HEK293 (cell line): ENCODE results near the gene ACVR1C.

Experiments
- CTCF ChIA-PET: fragments of 350-600 bp; formaldehyde crosslinking; extraction: SDS; loops from one replicate; lab custom pipeline; 2021; ENCODE audit warnings: antibody characterized with exemption; lab: Yijun Ruan, JAX
- POLR2A ChIA-PET: fragments of 300-600 bp; formaldehyde crosslinking; extraction: SDS; loops from one replicate; lab custom pipeline; 2020; ENCODE audit warnings: antibody characterized with exemption, inconsistent platforms; lab: Yijun Ruan, JAX
- H3K27ac ChIP-seq: fragments of 200-500 bp; sonication (Bioruptor generic); 2 replicates; pipeline ENCODE4 v1.5.1; 2014; ENCODE audit warnings: low read depth, low read length, control low read depth, inconsistent platforms; ENCODE audit errors: extremely low read depth
- H3K36me3 ChIP-seq, 2 experiments: fragments of 200-500 bp in 1 of 2; sonication (Bioruptor generic) in 1 of 2; 1 replicate in 1 of 2; 2 replicates in 1 of 2; pipeline ENCODE4 v1.5.1; 2014 to 2017; ENCODE audit warnings: inconsistent platforms in 2 of 2, low read length in 2 of 2; ENCODE audit not compliant: control insufficient read depth in 2 of 2, insufficient read depth in 1 of 2
- H3K4me1 ChIP-seq: fragments of 200-500 bp; sonication (Bioruptor generic); 2 replicates; pipeline ENCODE4 v1.5.1; 2014; ENCODE audit warnings: mild to moderate bottlenecking, low read length, inconsistent platforms; ENCODE audit not compliant: control insufficient read depth, insufficient read depth
- H3K4me3 ChIP-seq: 2 replicates; pipeline ENCODE4 v1.5.1; 2011; ENCODE audit warnings: low read depth, mild to moderate bottlenecking, control low read depth, low read length, moderate library complexity
- H3K9me3 ChIP-seq: fragments of 200-500 bp; sonication (Bioruptor generic); 2 replicates; pipeline ENCODE4 v1.5.1; 2014; ENCODE audit warnings: low read depth, low read length, inconsistent platforms; ENCODE audit not compliant: control insufficient read depth, insufficient read depth
- BCL11B ChIP-seq: fragments of 450-650 bp; formaldehyde crosslinking; IDR thresholded peaks from 2 replicates; pipeline ENCODE4 v1.5.1; 2016; ENCODE audit warnings: low read depth, missing biosample characterization, missing genetic modification characterization
- KLF16 ChIP-seq: fragments of 450-650 bp; formaldehyde crosslinking; IDR thresholded peaks from 2 replicates; pipeline ENCODE4 v1.5.1; 2017; ENCODE audit warnings: missing biosample characterization, missing genetic modification characterization
- SP2 ChIP-seq: fragments of 450-650 bp; formaldehyde crosslinking; IDR thresholded peaks from 2 replicates; pipeline ENCODE4 v1.5.1; 2016; ENCODE audit warnings: missing biosample characterization, missing genetic modification characterization
- ZNF140 ChIP-seq: fragments of 450-650 bp; formaldehyde crosslinking; IDR thresholded peaks from 2 replicates; pipeline ENCODE4 v1.5.1; 2016; ENCODE audit warnings: missing biosample characterization, missing genetic modification characterization
- ZNF221 ChIP-seq: fragments of 450-650 bp; formaldehyde crosslinking; IDR thresholded peaks from 2 replicates; pipeline ENCODE4 v1.5.1; 2017; ENCODE audit warnings: missing biosample characterization, missing genetic modification characterization, borderline replicate concordance
- ZNF501 ChIP-seq: fragments of 450-650 bp; formaldehyde crosslinking; IDR thresholded peaks from 2 replicates; pipeline ENCODE4 v1.5.1; 2016; ENCODE audit warnings: missing biosample characterization, missing genetic modification characterization
- ZNF518A ChIP-seq: fragments of 450-650 bp; formaldehyde crosslinking; conservative IDR thresholded peaks from 2 replicates; pipeline ENCODE4 v1.5.1; 2016; ENCODE audit warnings: low read depth, missing biosample characterization, missing genetic modification characterization
- ZNF521 ChIP-seq: fragments of 450-650 bp; formaldehyde crosslinking; IDR thresholded peaks from 2 replicates; pipeline ENCODE4 v1.5.1; 2017; ENCODE audit warnings: missing biosample characterization, mild to moderate bottlenecking, missing genetic modification characterization
- ZNF529 ChIP-seq: fragments of 450-650 bp; formaldehyde crosslinking; IDR thresholded peaks from 2 replicates; pipeline ENCODE4 v1.5.1; 2017; ENCODE audit warnings: missing genetic modification characterization, missing biosample characterization; ENCODE audit not compliant: insufficient replicate concordance
- ZNF561 ChIP-seq: fragments of 450-650 bp; IDR thresholded peaks from 2 replicates; pipeline ENCODE4 v1.5.1; 2018; ENCODE audit warnings: missing biosample characterization, missing genetic modification characterization, borderline replicate concordance
- ZNF692 ChIP-seq: fragments of 450-650 bp; formaldehyde crosslinking; IDR thresholded peaks from 2 replicates; pipeline ENCODE4 v1.5.1; 2016; ENCODE audit warnings: missing biosample characterization, missing genetic modification characterization
- ZNF776 ChIP-seq: fragments of 450-650 bp; formaldehyde crosslinking; IDR thresholded peaks from 2 replicates; pipeline ENCODE4 v1.5.0; 2017; ENCODE audit warnings: missing biosample characterization, missing genetic modification characterization, borderline replicate concordance
- TF ChIP-seq, protein P1 (sequence below): fragments of 450-650 bp; formaldehyde crosslinking; IDR thresholded peaks from 2 replicates; pipeline ENCODE4 v1.5.1; 2016; ENCODE audit warnings: missing biosample characterization, missing genetic modification characterization
- TF ChIP-seq, protein P2 (sequence below): fragments of 450-650 bp; formaldehyde crosslinking; IDR thresholded peaks from 2 replicates; pipeline ENCODE4 v1.5.1; 2016; ENCODE audit warnings: missing biosample characterization, missing genetic modification characterization
- TF ChIP-seq, protein P3 (sequence below): fragments of 450-650 bp; formaldehyde crosslinking; IDR thresholded peaks from 2 replicates; pipeline ENCODE4 v1.5.1; 2016; ENCODE audit warnings: missing biosample characterization, missing genetic modification characterization, low read depth
- TF ChIP-seq, protein P4 (sequence below): fragments of 450-650 bp; formaldehyde crosslinking; IDR thresholded peaks from 2 replicates; pipeline ENCODE4 v1.5.1; 2017; ENCODE audit warnings: missing biosample characterization, missing genetic modification characterization

ACVR1C gene

DNA sequence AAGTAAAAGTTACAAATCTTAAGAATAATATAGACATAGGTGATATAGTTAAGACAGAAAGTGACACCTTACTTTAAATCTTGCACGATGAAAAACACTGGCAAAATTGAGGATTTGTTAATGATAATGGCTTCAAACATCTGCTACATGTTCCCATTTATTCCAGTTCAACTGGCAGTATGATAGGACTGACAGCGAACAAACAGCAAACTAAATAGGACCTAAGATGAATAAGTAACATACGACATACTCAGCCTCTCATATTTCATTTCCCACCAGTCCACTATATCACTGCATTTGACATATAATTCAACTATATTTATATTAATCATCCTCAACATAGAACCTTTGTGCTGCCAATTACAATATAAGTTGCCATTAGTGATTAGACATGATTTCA, 36.3 kb downstream of the ACVR1C start (continued):
- TF ChIP-seq ZNF518A (tag by site-specific recombination), result no peak
- TF ChIP-seq KLF16, result no peak
- no peak for TF ChIP-seq SP2 (tag by site-specific recombination)
- TF ChIP-seq, all 188 proteins: peak for 0

DNA sequence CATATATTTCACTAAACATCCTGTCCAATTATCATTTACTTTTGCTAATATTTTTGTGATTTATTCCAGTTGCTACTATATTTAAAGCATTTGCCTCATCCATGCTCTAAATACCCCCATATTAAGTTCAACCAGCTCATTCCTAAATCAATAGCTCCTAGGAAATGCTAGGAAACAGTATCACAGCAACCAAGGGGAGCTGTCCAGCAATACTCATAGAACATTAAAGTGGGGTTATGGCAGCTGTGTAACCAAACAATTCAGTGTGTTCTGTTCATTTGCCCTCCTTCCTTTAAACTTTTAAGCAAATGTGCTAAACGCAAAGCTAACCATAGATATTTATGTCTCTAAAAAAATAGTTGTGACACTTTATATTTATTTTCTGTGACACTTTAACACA, 41.1 kb downstream of the ACVR1C start:
- no peaks in the 10 kb centered on the region for H3K36me3 ChIP-seq
- H3K4me1 ChIP-seq, result no peaks in the 10 kb centered on the region
- ChIA-PET POLR2A (no interaction called here), CTCF (interaction anchor here (0.8 kb wide), 1 partner anchor 436 kb away, joined by 3 read pairs; no protein-coding TSS in a partner anchor)
- TF ChIP-seq, protein P1, sequence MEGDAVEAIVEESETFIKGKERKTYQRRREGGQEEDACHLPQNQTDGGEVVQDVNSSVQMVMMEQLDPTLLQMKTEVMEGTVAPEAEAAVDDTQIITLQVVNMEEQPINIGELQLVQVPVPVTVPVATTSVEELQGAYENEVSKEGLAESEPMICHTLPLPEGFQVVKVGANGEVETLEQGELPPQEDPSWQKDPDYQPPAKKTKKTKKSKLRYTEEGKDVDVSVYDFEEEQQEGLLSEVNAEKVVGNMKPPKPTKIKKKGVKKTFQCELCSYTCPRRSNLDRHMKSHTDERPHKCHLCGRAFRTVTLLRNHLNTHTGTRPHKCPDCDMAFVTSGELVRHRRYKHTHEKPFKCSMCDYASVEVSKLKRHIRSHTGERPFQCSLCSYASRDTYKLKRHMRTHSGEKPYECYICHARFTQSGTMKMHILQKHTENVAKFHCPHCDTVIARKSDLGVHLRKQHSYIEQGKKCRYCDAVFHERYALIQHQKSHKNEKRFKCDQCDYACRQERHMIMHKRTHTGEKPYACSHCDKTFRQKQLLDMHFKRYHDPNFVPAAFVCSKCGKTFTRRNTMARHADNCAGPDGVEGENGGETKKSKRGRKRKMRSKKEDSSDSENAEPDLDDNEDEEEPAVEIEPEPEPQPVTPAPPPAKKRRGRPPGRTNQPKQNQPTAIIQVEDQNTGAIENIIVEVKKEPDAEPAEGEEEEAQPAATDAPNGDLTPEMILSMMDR (tag by site-specific recombination), result no peak
- TF ChIP-seq, protein P2, sequence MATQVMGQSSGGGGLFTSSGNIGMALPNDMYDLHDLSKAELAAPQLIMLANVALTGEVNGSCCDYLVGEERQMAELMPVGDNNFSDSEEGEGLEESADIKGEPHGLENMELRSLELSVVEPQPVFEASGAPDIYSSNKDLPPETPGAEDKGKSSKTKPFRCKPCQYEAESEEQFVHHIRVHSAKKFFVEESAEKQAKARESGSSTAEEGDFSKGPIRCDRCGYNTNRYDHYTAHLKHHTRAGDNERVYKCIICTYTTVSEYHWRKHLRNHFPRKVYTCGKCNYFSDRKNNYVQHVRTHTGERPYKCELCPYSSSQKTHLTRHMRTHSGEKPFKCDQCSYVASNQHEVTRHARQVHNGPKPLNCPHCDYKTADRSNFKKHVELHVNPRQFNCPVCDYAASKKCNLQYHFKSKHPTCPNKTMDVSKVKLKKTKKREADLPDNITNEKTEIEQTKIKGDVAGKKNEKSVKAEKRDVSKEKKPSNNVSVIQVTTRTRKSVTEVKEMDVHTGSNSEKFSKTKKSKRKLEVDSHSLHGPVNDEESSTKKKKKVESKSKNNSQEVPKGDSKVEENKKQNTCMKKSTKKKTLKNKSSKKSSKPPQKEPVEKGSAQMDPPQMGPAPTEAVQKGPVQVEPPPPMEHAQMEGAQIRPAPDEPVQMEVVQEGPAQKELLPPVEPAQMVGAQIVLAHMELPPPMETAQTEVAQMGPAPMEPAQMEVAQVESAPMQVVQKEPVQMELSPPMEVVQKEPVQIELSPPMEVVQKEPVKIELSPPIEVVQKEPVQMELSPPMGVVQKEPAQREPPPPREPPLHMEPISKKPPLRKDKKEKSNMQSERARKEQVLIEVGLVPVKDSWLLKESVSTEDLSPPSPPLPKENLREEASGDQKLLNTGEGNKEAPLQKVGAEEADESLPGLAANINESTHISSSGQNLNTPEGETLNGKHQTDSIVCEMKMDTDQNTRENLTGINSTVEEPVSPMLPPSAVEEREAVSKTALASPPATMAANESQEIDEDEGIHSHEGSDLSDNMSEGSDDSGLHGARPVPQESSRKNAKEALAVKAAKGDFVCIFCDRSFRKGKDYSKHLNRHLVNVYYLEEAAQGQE (tag by site-specific recombination), result peak; percentile 87
- H3K27ac ChIP-seq, result no peak overlapping the region
- no peaks in the 10 kb centered on the region for H3K9me3 ChIP-seq
- H3K4me3 ChIP-seq, result no peak overlapping the region

GRCh38 chr2:157574165-157574564, 54.5 kb downstream of the ACVR1C start:
- CTCF ChIA-PET, result no interaction called here
- Histone ChIP-seq H3K27ac (no peak overlapping the region), H3K4me1 (no peaks in the 10 kb centered on the region)
- TF ChIP-seq, protein P3, sequence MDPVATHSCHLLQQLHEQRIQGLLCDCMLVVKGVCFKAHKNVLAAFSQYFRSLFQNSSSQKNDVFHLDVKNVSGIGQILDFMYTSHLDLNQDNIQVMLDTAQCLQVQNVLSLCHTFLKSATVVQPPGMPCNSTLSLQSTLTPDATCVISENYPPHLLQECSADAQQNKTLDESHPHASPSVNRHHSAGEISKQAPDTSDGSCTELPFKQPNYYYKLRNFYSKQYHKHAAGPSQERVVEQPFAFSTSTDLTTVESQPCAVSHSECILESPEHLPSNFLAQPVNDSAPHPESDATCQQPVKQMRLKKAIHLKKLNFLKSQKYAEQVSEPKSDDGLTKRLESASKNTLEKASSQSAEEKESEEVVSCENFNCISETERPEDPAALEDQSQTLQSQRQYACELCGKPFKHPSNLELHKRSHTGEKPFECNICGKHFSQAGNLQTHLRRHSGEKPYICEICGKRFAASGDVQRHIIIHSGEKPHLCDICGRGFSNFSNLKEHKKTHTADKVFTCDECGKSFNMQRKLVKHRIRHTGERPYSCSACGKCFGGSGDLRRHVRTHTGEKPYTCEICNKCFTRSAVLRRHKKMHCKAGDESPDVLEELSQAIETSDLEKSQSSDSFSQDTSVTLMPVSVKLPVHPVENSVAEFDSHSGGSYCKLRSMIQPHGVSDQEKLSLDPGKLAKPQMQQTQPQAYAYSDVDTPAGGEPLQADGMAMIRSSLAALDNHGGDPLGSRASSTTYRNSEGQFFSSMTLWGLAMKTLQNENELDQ (tag by site-specific recombination), result no peak
- no peak for TF ChIP-seq ZNF692 (tag by site-specific recombination)
- TF ChIP-seq ZNF501 (tag by site-specific recombination), result no peak
- TF ChIP-seq, protein P4, sequence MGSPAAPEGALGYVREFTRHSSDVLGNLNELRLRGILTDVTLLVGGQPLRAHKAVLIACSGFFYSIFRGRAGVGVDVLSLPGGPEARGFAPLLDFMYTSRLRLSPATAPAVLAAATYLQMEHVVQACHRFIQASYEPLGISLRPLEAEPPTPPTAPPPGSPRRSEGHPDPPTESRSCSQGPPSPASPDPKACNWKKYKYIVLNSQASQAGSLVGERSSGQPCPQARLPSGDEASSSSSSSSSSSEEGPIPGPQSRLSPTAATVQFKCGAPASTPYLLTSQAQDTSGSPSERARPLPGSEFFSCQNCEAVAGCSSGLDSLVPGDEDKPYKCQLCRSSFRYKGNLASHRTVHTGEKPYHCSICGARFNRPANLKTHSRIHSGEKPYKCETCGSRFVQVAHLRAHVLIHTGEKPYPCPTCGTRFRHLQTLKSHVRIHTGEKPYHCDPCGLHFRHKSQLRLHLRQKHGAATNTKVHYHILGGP, result no peak
- no peak for TF ChIP-seq BCL11B (tag by site-specific recombination)
- TF ChIP-seq ZNF529 (tag by site-specific recombination), result no peak
- no peak for TF ChIP-seq ZNF221 (tag by site-specific recombination)
- no peak for TF ChIP-seq ZNF521
- TF ChIP-seq ZNF140 (tag by site-specific recombination), result no peak
- TF ChIP-seq ZNF561 (tag by site-specific recombination), result no peak
- no peak for TF ChIP-seq ZNF776 (tag by site-specific recombination)

More at GRCh38 chr2:157574165-157574564, 54.5 kb downstream of the ACVR1C start:
- Histone ChIP-seq H3K4me3 (no peak overlapping the region), H3K9me3 (no peaks in the 10 kb centered on the region), H3K36me3 (no peaks in the 10 kb centered on the region)
- POLR2A ChIA-PET, result no interaction called here
